GM23338 (cell line): ENCODE results near the gene TRIM27. TPM values are rescaled to one million over a fixed set of nuclear protein-coding genes. Genes with fewer than 3 reads are reported as not detected.

Source experiments
- ATAC-seq: fragments of 200-7000 bp; cut with Tn5 transposase; 3 replicates; pipeline ENCODE4 v1.9.1; 2020
- DNase-seq: peaks from one replicate; pipeline ENCODE4 v3.0.0-alpha.2; 2015; ENCODE audit warnings: low spot score
- H2AFZ ChIP-seq: fragments of 200-600 bp; sonication (generic); 2 replicates; pipeline ENCODE4 v1.8.0; 2016; ENCODE audit warnings: antibody characterized with exemption, mild to moderate bottlenecking, moderate library complexity
- H3F3A ChIP-seq: fragments of 200-600 bp; sonication (generic); replicated peaks from 2 replicates; pipeline ENCODE4 v1.8.0; 2017; ENCODE audit warnings: antibody characterized with exemption, mixed run types, low read depth
- H3K27ac ChIP-seq: fragments of 200-600 bp; sonication (generic); 2 replicates; pipeline ENCODE4 v1.6.1; 2016; ENCODE audit warnings: low read depth
- H3K27me3 ChIP-seq: fragments of 200-600 bp; sonication (generic); 2 replicates; pipeline ENCODE4 v1.8.0; 2016; ENCODE audit warnings: mild to moderate bottlenecking, mixed run types, moderate library complexity; ENCODE audit not compliant: insufficient read depth
- H3K36me3 ChIP-seq: fragments of 200-600 bp; sonication (generic); 2 replicates; pipeline ENCODE4 v1.8.0; 2016; ENCODE audit warnings: mild to moderate bottlenecking; ENCODE audit not compliant: insufficient read depth
- H3K4me1 ChIP-seq: fragments of 200-600 bp; sonication (generic); 2 replicates; pipeline ENCODE4 v1.8.0; 2016; ENCODE audit warnings: mild to moderate bottlenecking, moderate library complexity; ENCODE audit not compliant: insufficient read depth
- H3K4me2 ChIP-seq: fragments of 200-600 bp; sonication (generic); 2 replicates; pipeline ENCODE4 v1.7.1; 2017; ENCODE audit warnings: mixed run types
- H3K4me3 ChIP-seq: fragments of 200-600 bp; sonication (generic); 2 replicates; pipeline ENCODE4 v1.6.1; 2016; ENCODE audit warnings: mixed run types
- H3K79me2 ChIP-seq: fragments of 200-600 bp; sonication (generic); replicated peaks from 2 replicates; pipeline ENCODE4 v1.8.0; 2017; ENCODE audit warnings: mild to moderate bottlenecking; ENCODE audit not compliant: insufficient read depth
- H3K9me2 ChIP-seq: fragments of 200-600 bp; sonication (generic); 2 replicates; pipeline ENCODE4 v1.8.0; 2017; ENCODE audit not compliant: insufficient read depth
- H4K20me1 ChIP-seq: fragments of 200-600 bp; sonication (generic); replicated peaks from 2 replicates; pipeline ENCODE4 v1.8.0; 2017; ENCODE audit warnings: mild to moderate bottlenecking; ENCODE audit not compliant: insufficient read depth
- H3K27ac Mint-ChIP-seq: 2 replicates; pipeline ENCODE4 v1.8.0; 2020; ENCODE audit warnings: inconsistent platforms, mild to moderate bottlenecking, moderate library complexity, mixed read lengths
- H3K27me3 Mint-ChIP-seq: 3 replicates; pipeline ENCODE4 v1.8.0; 2022; ENCODE audit warnings: low read depth, mild to moderate bottlenecking, moderate library complexity, mixed read lengths, inconsistent platforms; ENCODE audit not compliant: insufficient read depth, poor library complexity
- H3K36me3 Mint-ChIP-seq: 3 replicates; pipeline ENCODE4 v1.8.0; 2021; ENCODE audit warnings: low read depth, mild to moderate bottlenecking, inconsistent platforms, moderate library complexity, mixed read lengths
- H3K4me1 Mint-ChIP-seq: 3 replicates; pipeline ENCODE4 v1.8.0; 2020; ENCODE audit warnings: mild to moderate bottlenecking, inconsistent platforms, mixed read lengths
- H3K4me3 Mint-ChIP-seq: 3 replicates; pipeline ENCODE4 v1.8.0; 2021; ENCODE audit warnings: moderate library complexity, mild to moderate bottlenecking, inconsistent platforms, mixed read lengths
- H3K9me3 Mint-ChIP-seq: 3 replicates; pipeline ENCODE4 v1.8.0; 2020; ENCODE audit warnings: moderate library complexity, mild to moderate bottlenecking, inconsistent platforms, mixed read lengths
- CTCF ChIP-seq, 2 experiments: fragments of 200-600 bp in 1 of 2; sonication (generic) in 1 of 2; conservative IDR thresholded peaks; 2 replicates each; pipeline versions ENCODE4 v1.5.1 to v1.6.1; 2016 to 2017; ENCODE audit warnings: antibody characterized with exemption in 2 of 2, low read depth in 2 of 2, mild to moderate bottlenecking in 2 of 2, moderate library complexity in 1 of 2
- EZH2 ChIP-seq: fragments of 200-600 bp; sonication (generic); IDR thresholded peaks from one replicate; pipeline ENCODE4 v1.8.0; 2017; ENCODE audit warnings: antibody characterized with exemption, mild to moderate bottlenecking, low read depth; ENCODE audit not compliant: unreplicated experiment
- EZH2phosphoT487 ChIP-seq: fragments of 200-600 bp; sonication (generic); IDR thresholded peaks from one replicate; pipeline ENCODE4 v1.8.1; 2018; ENCODE audit warnings: antibody characterized with exemption; ENCODE audit not compliant: unreplicated experiment
- JUNB ChIP-seq: IDR thresholded peaks from one replicate; pipeline ENCODE4 v1.6.1; 2016; ENCODE audit warnings: antibody characterized with exemption; ENCODE audit not compliant: unreplicated experiment
- NANOG ChIP-seq: IDR thresholded peaks from 2 replicates; pipeline ENCODE4 v1.6.1; 2016; ENCODE audit warnings: antibody characterized with exemption, borderline replicate concordance
- POLR2AphosphoS5 ChIP-seq: IDR thresholded peaks from 2 replicates; pipeline ENCODE4 v1.6.1; 2016; ENCODE audit warnings: antibody characterized with exemption, low read depth
- ZNF114 ChIP-seq: fragments of 250-450 bp; sonication (Bioruptor Pico); IDR thresholded peaks from 2 replicates; pipeline ENCODE4 v1.5.0; 2020; ENCODE audit warnings: mild to moderate bottlenecking, moderate library complexity
- polyA plus RNA-seq: library from polyadenylated mRNA; unstranded; fragments of >200 nt; fragmentation: Nextera tagmentation; extraction: Ambion mirVana; gene quantifications from 2 replicates; pipeline ENCODE4 v1.2.1, GENCODE V29; 2016
- total RNA-seq: library from RNA; depleted of rRNA; stranded (reverse); fragments of >200 nt; shearing (Covaris generic); gene quantifications from 2 replicates; pipeline ENCODE4 v1.2.3, GENCODE V29; 2014
- TF ChIP-seq, protein P1 (sequence below): IDR thresholded peaks from 2 replicates; pipeline ENCODE4 v1.6.1; 2016; ENCODE audit warnings: antibody characterized with exemption

The TRIM27 gene
- total and polyA plus RNA-seq, 2 experiments from 2014 or later, result 43.1 to 127 TPM

DNA sequence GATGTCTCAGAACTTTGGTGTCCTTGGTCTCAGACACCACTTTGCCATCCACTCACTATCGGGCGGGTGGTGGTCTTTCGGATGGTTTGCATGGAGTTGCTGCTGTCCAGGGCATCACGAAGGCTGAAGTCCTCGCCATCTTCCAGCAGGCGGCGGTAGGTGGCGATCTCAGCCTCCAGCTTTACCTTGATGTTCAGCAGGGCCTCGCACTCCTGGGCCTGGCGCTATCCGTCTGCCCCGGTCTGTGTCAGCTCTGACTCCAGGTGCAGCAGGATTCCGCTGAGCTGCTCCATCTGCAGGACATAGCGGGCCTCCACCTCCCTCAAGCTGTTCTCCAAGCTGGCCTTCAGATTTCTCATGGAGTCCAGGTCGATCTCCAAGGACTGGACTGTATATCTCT lies 45.3 kb upstream of the TRIM27 start:
- no peaks in the 10 kb centered on the region for H3K4me1 Mint-ChIP-seq
- Histone ChIP-seq H3K27me3 (no peaks in the 10 kb centered on the region), H2AFZ (0 out of 2 replicates have a peak overlapping the region, but pooled peaks have one; percentile 59), H3K4me3 (no peak overlapping the region), H3F3A (no peaks in the 10 kb centered on the region), H3K36me3 (no peaks in the 10 kb centered on the region), H3K4me2 (no peak overlapping the region), H3K79me2 (no peaks in the 10 kb centered on the region), H3K9me2 (peaks cover 5% of the 10 kb centered on the region; the same call in 1 of the 2 replicates), H3K27ac (no peak overlapping the region), H4K20me1 (no peaks in the 10 kb centered on the region), H3K4me1 (no peaks in the 10 kb centered on the region)
- no peak overlapping the region for H3K27ac Mint-ChIP-seq
- peaks cover 11% of the 10 kb centered on the region for H3K27me3 Mint-ChIP-seq
- TF ChIP-seq POLR2AphosphoS5 (no peak), CTCF (conservative IDR thresholded peaks at IDR 0.05; ENCODE audit: low read depth in 2 of 2) (peak; percentile 52 to 72), EZH2phosphoT487 (no peak)
- H3K36me3 Mint-ChIP-seq, result peaks cover 8% of the 10 kb centered on the region
- ATAC-seq, result no peak
- H3K4me3 Mint-ChIP-seq, result no peak overlapping the region
- peak; percentile 65 for DNase-seq
- H3K9me3 Mint-ChIP-seq, result peaks cover 32% of the 10 kb centered on the region

GRCh38 chr6:28968476-28968875 lies 44.7 kb upstream of the TRIM27 start:
- Histone ChIP-seq H3K27me3 (no peaks in the 10 kb centered on the region), H3K4me3 (no peak overlapping the region), H3F3A (no peaks in the 10 kb centered on the region), H3K36me3 (no peaks in the 10 kb centered on the region), H3K4me1 (no peaks in the 10 kb centered on the region), H3K79me2 (no peaks in the 10 kb centered on the region), H2AFZ (peak overlapping the region; percentile 59; the same call in 1 of the 2 replicates), H3K27ac (no peak overlapping the region), H3K4me2 (no peak overlapping the region), H3K9me2 (peaks cover 5% of the 10 kb centered on the region; the same call in 1 of the 2 replicates), H4K20me1 (no peaks in the 10 kb centered on the region)
- H3K27me3 Mint-ChIP-seq, result peaks cover 10% of the 10 kb centered on the region
- no peak for DNase-seq
- peaks cover 30% of the 10 kb centered on the region for H3K9me3 Mint-ChIP-seq
- no peak overlapping the region for H3K27ac Mint-ChIP-seq
- peaks cover 8% of the 10 kb centered on the region for H3K36me3 Mint-ChIP-seq
- H3K4me1 Mint-ChIP-seq, result no peaks in the 10 kb centered on the region
- no peak overlapping the region; the same call in 2 of the 3 replicates for H3K4me3 Mint-ChIP-seq
- no peak for ATAC-seq
- no peak for TF ChIP-seq POLR2AphosphoS5
- TF ChIP-seq EZH2, result no peak
- TF ChIP-seq JUNB, result no peak
- TF ChIP-seq ZNF114 (CRISPR knock-in tag), result no peak
- no peak for TF ChIP-seq NANOG
- TF ChIP-seq, protein P1, sequence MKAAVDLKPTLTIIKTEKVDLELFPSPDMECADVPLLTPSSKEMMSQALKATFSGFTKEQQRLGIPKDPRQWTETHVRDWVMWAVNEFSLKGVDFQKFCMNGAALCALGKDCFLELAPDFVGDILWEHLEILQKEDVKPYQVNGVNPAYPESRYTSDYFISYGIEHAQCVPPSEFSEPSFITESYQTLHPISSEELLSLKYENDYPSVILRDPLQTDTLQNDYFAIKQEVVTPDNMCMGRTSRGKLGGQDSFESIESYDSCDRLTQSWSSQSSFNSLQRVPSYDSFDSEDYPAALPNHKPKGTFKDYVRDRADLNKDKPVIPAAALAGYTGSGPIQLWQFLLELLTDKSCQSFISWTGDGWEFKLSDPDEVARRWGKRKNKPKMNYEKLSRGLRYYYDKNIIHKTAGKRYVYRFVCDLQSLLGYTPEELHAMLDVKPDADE, result no peak
